Activated CD4-positive, CD25-positive, alpha-beta regulatory T cell (primary cell): ENCODE data around the gene AICDA.
"Not testable (repeated sequence)": the region's sequence is repeated elsewhere in the genome, so short reads cannot be mapped to it uniquely, and the experiment has no call there.

Source experiments
- DNase-seq, 4 experiments: peaks; one replicate each; lab custom pipeline; 2025; lab: John Stamatoyannopoulos, UW

The AICDA gene

GRCh38 chr12:8612629-8613028 is at the start of gene AICDA:
TSS of gene AICDA (minus strand) at chr12:8612859. CDS start at chr12:8612767, 92 bp downstream.
- no peak for DNase-seq

DNA sequence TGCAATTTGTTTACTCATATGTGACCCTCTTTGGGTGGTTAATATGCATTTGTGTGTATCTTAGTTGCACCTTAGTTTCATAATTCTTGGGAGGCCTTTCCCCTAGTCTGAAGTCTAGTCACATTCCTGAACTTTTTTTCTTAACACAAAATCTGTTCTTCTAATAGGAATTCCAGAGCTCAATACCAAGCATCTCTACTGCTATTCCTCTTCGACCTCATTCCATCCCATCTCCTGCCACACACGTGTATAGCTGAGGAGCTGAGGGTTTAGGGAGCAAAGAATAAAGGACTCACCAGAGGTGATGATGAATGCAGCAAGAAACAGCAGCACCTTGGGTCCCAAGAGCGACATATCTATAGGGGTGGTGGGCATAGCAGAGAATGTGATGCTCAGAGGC is 49.1 kb upstream of the AICDA start:
- DNase-seq, result no peak

DNA sequence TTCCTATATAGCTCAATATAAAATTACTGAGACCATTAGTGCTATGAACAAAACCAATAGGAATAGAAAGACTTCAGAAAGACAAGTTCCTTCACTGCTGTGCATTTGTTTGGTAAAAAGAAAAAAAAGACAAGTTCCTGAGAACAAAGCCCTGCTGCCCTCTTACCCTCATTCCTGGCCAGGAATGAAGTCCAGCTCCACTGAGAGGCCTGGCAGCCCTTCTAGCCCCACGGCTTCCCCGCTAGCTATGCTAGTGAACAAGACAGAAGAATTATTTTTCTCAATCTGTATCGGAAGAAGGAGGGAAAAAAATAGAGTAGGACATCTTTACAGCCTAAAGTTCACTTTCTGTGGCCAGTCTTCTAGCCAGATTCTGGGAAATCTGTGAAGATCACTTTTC is 48.4 kb upstream of the AICDA start:
- no peak for DNase-seq

DNA sequence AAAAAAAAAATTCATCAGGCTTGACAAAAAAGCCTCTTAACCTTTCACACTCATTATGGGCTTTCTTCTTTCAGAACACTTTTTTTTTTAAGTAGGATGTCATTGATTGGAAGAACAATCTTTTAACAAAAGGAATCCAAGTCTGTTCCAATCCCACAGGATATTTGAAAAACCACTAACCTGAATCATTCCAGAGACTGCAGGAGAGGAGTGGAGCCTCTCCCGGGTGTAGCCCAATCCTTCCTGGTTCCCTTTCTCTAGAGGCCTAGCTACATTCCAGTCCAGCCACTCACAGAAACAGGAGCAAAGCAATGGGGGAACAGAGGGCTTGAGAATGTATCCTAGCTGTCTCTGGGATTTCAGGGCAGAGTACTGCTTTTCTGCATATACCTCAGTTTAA is 45.7 kb upstream of the AICDA start:
- DNase-seq, result no peak

- no peak for DNase-seq
These were observed 42.8 kb upstream of the AICDA start for GRCh38 chr12:8655421-8655820.

DNA sequence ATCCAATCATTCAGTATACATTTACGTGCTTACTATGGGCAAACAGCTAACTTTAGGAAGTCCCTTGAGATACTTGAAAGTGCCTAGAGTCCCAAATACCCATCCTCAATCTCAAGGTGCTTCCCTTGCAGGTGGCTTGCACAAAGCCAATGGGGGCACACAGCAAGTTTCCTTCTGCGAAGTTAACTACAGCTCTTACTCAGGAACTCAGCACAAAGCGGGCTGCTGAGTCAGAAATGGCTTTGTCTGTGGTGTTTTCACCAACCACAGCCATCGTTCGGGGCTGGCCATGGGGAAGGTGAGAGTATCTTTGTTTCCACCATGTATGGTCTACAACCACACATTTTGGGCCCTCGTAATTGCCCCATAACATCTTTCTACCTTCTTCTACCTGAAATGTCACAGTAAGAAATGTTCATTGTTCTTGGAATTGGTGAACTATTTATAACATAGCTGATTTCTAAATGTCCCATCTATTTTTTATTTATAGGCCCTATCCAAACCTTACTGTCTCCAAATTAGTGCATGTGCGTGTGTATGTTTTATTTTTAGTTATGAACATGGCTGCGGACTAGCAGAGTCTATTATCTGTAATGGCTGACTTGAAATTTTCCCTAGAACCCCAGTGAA is 36.0 kb upstream of the AICDA start:
- DNase-seq, result peak in 2 of 4 experiments; percentile 10 to 55

GRCh38 chr12:8647968-8648367 is 35.3 kb upstream of the AICDA start:
- DNase-seq, result no peak

GRCh38 chr12:8644345-8645248 is 31.9 kb upstream of the AICDA start:
- peak in 3 of 4 experiments; percentile 1 to 4 (median 3) for DNase-seq

DNA sequence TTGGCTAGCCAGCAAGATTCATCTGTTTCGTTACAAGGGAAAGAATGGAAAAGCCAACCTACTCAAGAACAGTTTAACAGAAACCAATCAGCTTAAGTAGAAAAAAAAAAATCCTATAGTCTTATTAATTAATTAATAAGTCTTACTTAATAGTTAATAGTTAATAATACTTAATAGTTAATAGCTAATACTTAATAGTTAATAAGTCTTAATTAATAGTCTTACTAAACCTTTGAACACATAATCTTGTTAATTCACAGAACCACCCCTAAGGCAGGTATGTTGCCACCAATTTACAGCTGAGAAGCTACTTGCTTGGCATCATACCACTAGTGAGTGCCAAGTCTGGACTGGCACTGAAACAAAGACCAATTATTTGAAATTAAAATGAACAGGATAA is 30.1 kb upstream of the AICDA start:
- no peak for DNase-seq

- no peak for DNase-seq
These were observed 27.3 kb upstream of the AICDA start for GRCh38 chr12:8639936-8640335.

- DNase-seq, result no peak
These were observed 26.3 kb upstream of the AICDA start for GRCh38 chr12:8638951-8639350.

DNA sequence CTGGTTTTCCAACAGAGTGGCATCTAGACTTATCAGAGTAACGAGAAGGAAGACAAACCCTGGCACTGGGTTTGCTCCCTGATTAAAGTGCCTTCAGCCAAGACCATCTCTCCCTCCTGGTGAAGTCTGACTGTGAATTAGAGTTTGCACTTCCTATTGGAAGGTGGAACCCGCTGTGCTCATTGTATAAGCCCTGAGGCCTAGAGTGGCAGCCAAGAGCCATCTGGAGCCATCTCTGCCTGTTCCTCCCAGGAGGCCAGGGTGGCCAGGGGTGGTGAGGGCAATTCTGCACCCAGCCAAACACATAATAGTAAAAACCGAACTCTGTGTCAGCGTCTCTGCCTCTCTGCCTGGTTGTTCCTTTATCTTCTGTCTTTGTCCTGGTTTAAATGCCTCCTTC is 25.0 kb upstream of the AICDA start:
- DNase-seq, result no peak

- no peak for DNase-seq
These were observed 24.6 kb upstream of the AICDA start for GRCh38 chr12:8637244-8637643.

DNA sequence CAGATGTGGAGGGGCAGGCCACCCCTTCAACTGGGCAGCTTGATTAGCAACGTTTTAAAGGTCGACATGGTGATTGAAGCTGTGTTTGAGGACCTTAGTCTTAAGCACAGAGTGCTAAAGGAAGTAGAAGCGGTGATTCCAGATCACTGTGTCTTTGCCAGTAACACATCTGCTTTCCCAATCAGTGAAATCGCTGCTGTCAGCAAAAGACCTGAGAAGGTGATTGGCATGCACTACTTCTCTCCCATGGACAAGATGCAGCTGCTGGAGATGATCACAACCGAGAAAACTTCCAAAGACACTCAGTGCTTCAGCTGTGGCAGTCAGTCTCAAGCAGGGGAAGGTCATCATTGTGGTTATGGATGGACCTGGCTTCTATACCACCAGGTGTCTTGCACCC is 23.9 kb upstream of the AICDA start:
- DNase-seq, result no peak

- DNase-seq, result not testable (repeated sequence)
These were observed 23.3 kb upstream of the AICDA start for GRCh38 chr12:8636007-8636346.

- not testable (repeated sequence) for DNase-seq
These were observed 22.8 kb upstream of the AICDA start for GRCh38 chr12:8635342-8636006.

- no peak for DNase-seq
These were observed 17.5 kb upstream of the AICDA start for GRCh38 chr12:8630131-8630530.

DNA sequence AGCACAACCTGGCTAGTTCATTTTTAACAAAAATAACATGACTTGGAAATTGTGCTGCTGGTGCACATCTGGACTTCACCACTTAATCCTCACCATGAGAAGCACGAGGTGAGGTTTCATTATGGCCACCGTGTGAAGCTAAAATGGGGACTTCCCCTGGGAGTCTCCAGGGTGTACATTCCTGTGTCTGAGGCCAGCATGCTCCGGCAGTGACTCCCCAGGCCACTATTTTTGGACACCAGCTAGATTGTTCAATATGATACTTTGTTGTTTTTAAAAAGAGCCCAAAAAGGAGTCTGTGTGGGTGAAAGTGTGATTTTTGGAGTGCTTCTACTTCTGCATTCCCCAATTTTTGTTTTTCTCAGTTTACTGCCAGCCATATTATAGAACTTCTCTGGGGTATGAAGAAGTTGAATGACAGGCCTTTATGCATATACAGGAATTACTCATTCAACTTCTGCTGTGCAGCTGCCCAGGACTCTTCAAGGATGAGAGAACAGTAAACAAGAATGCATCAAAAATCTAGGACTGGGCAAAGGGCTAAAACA is 16.9 kb upstream of the AICDA start:
- DNase-seq, result no peak

GRCh38 chr12:8628731-8629130 is 16.1 kb upstream of the AICDA start:
- no peak for DNase-seq

GRCh38 chr12:8624750-8625149 is 12.1 kb upstream of the AICDA start:
- DNase-seq, result not testable (repeated sequence)

DNA sequence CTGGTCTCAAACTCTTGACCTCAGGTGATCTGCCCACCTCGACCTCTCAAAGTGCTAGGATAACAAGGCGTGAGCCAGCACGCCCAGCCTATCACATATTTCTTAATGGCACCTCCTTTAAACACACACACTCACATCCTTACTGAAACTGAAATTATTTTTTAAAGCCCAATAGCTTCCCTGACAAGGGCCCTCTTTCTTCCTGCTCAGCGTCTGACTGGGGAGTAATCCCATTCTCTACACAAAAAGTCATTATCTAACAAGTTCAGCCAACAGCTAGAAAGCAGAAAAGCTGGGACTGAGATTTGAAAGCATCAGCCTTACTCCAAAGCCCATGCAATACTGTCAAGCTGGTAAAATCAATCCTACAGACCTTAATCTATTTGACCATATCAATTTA is 10.0 kb upstream of the AICDA start:
- DNase-seq, result no peak

GRCh38 chr12:8615206-8615605 is 2.5 kb upstream of the AICDA start:
- DNase-seq, result no peak

GRCh38 chr12:8613881-8614280 is 1.2 kb upstream of the AICDA start:
- DNase-seq, result not testable (repeated sequence)
